IPS-20b (cell line): Measurements from ENCODE around the gene RBM47.
"Not testable (repeated sequence)": the region's sequence is repeated elsewhere in the genome, so short reads cannot be mapped to it uniquely, and the experiment has no call there.

ENCODE experiments used
- H3K27ac ChIP-seq: one replicate; pipeline ENCODE4 v1.5.1; 2013; ENCODE audit warnings: low read length
- H3K27me3 ChIP-seq: 2 replicates; pipeline ENCODE4 v1.6.1; 2013; ENCODE audit warnings: mild to moderate bottlenecking, low read length, inconsistent platforms; ENCODE audit not compliant: insufficient read depth
- H3K36me3 ChIP-seq: 2 replicates; pipeline ENCODE4 v1.6.1; 2013; ENCODE audit warnings: low read depth, mild to moderate bottlenecking, inconsistent platforms, low read length, moderate library complexity; ENCODE audit not compliant: insufficient read depth
- H3K4me1 ChIP-seq: 2 replicates; pipeline ENCODE4 v1.6.1; 2013; ENCODE audit warnings: mild to moderate bottlenecking, control low read depth, inconsistent platforms, low read length, moderate library complexity; ENCODE audit not compliant: insufficient read depth
- H3K4me3 ChIP-seq: 2 replicates; pipeline ENCODE4 v1.5.1; 2013; ENCODE audit warnings: mild to moderate bottlenecking, low read length, inconsistent platforms
- H3K9ac ChIP-seq: 2 replicates; pipeline ENCODE4 v1.6.1; 2013; ENCODE audit warnings: low read depth, mild to moderate bottlenecking, inconsistent platforms, low read length, moderate library complexity
- H3K9me3 ChIP-seq: 2 replicates; pipeline ENCODE4 v1.6.1; 2013; ENCODE audit warnings: mild to moderate bottlenecking, low read depth, low read length, inconsistent platforms; ENCODE audit not compliant: insufficient read depth

RBM47 gene

GRCh38 chr4:40427871-40428270 is 201.8 kb downstream of the RBM47 start:
- not testable (repeated sequence) for H3K27me3 ChIP-seq, H3K4me3 ChIP-seq, H3K27ac ChIP-seq, H3K9ac ChIP-seq, H3K9me3 ChIP-seq, H3K4me1 ChIP-seq
- peaks cover 80% of the 10 kb centered on the region for H3K36me3 ChIP-seq

GRCh38 chr4:40427128-40427527 is 202.5 kb downstream of the RBM47 start:
- H3K27ac ChIP-seq = no peak overlapping the region
- no peaks in the 10 kb centered on the region for H3K27me3 ChIP-seq
- H3K4me3 ChIP-seq = no peak overlapping the region
- H3K9ac ChIP-seq = no peak overlapping the region
- H3K4me1 ChIP-seq = 0 out of 2 replicates have a peak, but pooled peaks cover 2% of the 10 kb centered on the region
- peaks cover 82% of the 10 kb centered on the region for H3K36me3 ChIP-seq
- no peaks in the 10 kb centered on the region for H3K9me3 ChIP-seq

- H3K4me3 ChIP-seq = no peak overlapping the region
- no peaks in the 10 kb centered on the region for H3K27me3 ChIP-seq
- H3K9me3 ChIP-seq = no peaks in the 10 kb centered on the region
- no peak overlapping the region for H3K9ac ChIP-seq
- H3K4me1 ChIP-seq = 0 out of 2 replicates have a peak, but pooled peaks cover 2% of the 10 kb centered on the region
- no peak overlapping the region for H3K27ac ChIP-seq
- peaks cover 80% of the 10 kb centered on the region for H3K36me3 ChIP-seq
These were observed 203.7 kb downstream of the RBM47 start for GRCh38 chr4:40425799-40426574.

GRCh38 chr4:40423735-40424134 is 205.9 kb downstream of the RBM47 start:
- Histone ChIP-seq H3K27ac (no peak overlapping the region), H3K4me3 (no peak overlapping the region), H3K4me1 (0 out of 2 replicates have a peak, but pooled peaks cover 2% of the 10 kb centered on the region), H3K36me3 (peaks cover 65% of the 10 kb centered on the region), H3K9me3 (no peaks in the 10 kb centered on the region), H3K27me3 (no peaks in the 10 kb centered on the region), H3K9ac (no peak overlapping the region)

- Histone ChIP-seq H3K36me3 (peaks cover 52% of the 10 kb centered on the region), H3K9ac (no peak overlapping the region), H3K27ac (no peak overlapping the region), H3K4me1 (0 out of 2 replicates have a peak, but pooled peaks cover 2% of the 10 kb centered on the region), H3K27me3 (no peaks in the 10 kb centered on the region), H3K9me3 (no peaks in the 10 kb centered on the region), H3K4me3 (no peak overlapping the region)
These were observed 207.6 kb downstream of the RBM47 start for GRCh38 chr4:40421839-40422708.

- Histone ChIP-seq H3K4me1 (0 out of 2 replicates have a peak, but pooled peaks cover 2% of the 10 kb centered on the region), H3K9me3 (no peaks in the 10 kb centered on the region), H3K27me3 (no peaks in the 10 kb centered on the region), H3K36me3 (peaks cover 25% of the 10 kb centered on the region), H3K27ac (no peak overlapping the region), H3K9ac (no peak overlapping the region), H3K4me3 (no peak overlapping the region)
These were observed 210.3 kb downstream of the RBM47 start for GRCh38 chr4:40419231-40419912.

GRCh38 chr4:40418430-40419230 is 211.0 kb downstream of the RBM47 start:
- H3K27me3 ChIP-seq = no peaks in the 10 kb centered on the region
- no peaks in the 10 kb centered on the region for H3K4me1 ChIP-seq
- H3K9ac ChIP-seq = no peak overlapping the region
- peaks cover 20% of the 10 kb centered on the region for H3K36me3 ChIP-seq
- H3K27ac ChIP-seq = no peak overlapping the region
- no peaks in the 10 kb centered on the region for H3K9me3 ChIP-seq
- H3K4me3 ChIP-seq = no peak overlapping the region

- Histone ChIP-seq H3K4me1 (no peaks in the 10 kb centered on the region), H3K36me3 (peaks cover 13% of the 10 kb centered on the region), H3K9ac (no peak overlapping the region), H3K27me3 (no peaks in the 10 kb centered on the region), H3K9me3 (no peaks in the 10 kb centered on the region), H3K27ac (no peak overlapping the region), H3K4me3 (no peak overlapping the region)
These were observed 211.7 kb downstream of the RBM47 start for GRCh38 chr4:40417941-40418340.

GRCh38 chr4:40414673-40415072 is 215.0 kb downstream of the RBM47 start:
- H3K4me3 ChIP-seq = no peak overlapping the region
- no peaks in the 10 kb centered on the region for H3K4me1 ChIP-seq
- no peaks in the 10 kb centered on the region for H3K27me3 ChIP-seq
- H3K9me3 ChIP-seq = no peaks in the 10 kb centered on the region
- H3K27ac ChIP-seq = no peak overlapping the region
- no peaks in the 10 kb centered on the region for H3K36me3 ChIP-seq
- H3K9ac ChIP-seq = no peak overlapping the region

- no peaks in the 10 kb centered on the region for H3K9me3 ChIP-seq
- no peaks in the 10 kb centered on the region for H3K27me3 ChIP-seq
- H3K27ac ChIP-seq = no peak overlapping the region
- no peaks in the 10 kb centered on the region for H3K36me3 ChIP-seq
- no peaks in the 10 kb centered on the region for H3K4me1 ChIP-seq
- H3K4me3 ChIP-seq = no peak overlapping the region
- H3K9ac ChIP-seq = no peak overlapping the region
These were observed 216.5 kb downstream of the RBM47 start for GRCh38 chr4:40412866-40413795.
